Heart left ventricle (tissue), 13 donors: ENCODE data around the gene BHLHE40.

ENCODE experiments used
- POLR2A ChIP-seq, 2 donors: fragments of 450-650 bp; IDR thresholded peaks; one replicate each; pipeline ENCODE4 v1.6.1; 2017; ENCODE audit warnings: antibody characterized with exemption in 2 of 2, mild to moderate bottlenecking in 2 of 2, moderate library complexity in 2 of 2
- TF ChIP-seq, protein P1 (sequence below), 12 donors: fragments of 200-600 bp; sonication (generic) in 4 of 12; IDR thresholded peaks; one replicate each; pipeline versions ENCODE4 v1.5.0 to v1.8.0; 2018 to 2022; ENCODE audit warnings: antibody characterized with exemption in 12 of 12, mild to moderate bottlenecking in 5 of 12
- donor health status: ischemic (EF 13 %, LVEDD 7.1; RV severe dilation, severe dysfunction).
- donor health status: DM: no; HTN: yes; CAD: no.
- donor health status: DM: no; HTN: no; CAD: no.
- donor health status: ischemic (EF 25% LVEDD 6.9; RV normal size, moderate dysfunction).
- donor health status: ischemic (EF 25% LVEDD 5.7; RV mildly dilated, moderate dysfunction).
- donor health status: ischemic (EF 35%, LVEDD 5.7; RV mildly dilated, moderate dysfunction).
- donor health status: nonischemic (EF 11% LVEDD 7.7; RV severe dilation, severe dysfunction).
- donor health status: DM: yes; HTN: yes; CAD: no.
- donor health status: PGD.
- donor health status: ischemic (EF 29% LVEDD 5.4; RV normal size, mild dysfunction).
- donor health status: nonischemic (EF 23%, LVEDD 6.1; RV moderate dilation, normal function).

- TF ChIP-seq, protein P1, sequence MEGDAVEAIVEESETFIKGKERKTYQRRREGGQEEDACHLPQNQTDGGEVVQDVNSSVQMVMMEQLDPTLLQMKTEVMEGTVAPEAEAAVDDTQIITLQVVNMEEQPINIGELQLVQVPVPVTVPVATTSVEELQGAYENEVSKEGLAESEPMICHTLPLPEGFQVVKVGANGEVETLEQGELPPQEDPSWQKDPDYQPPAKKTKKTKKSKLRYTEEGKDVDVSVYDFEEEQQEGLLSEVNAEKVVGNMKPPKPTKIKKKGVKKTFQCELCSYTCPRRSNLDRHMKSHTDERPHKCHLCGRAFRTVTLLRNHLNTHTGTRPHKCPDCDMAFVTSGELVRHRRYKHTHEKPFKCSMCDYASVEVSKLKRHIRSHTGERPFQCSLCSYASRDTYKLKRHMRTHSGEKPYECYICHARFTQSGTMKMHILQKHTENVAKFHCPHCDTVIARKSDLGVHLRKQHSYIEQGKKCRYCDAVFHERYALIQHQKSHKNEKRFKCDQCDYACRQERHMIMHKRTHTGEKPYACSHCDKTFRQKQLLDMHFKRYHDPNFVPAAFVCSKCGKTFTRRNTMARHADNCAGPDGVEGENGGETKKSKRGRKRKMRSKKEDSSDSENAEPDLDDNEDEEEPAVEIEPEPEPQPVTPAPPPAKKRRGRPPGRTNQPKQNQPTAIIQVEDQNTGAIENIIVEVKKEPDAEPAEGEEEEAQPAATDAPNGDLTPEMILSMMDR (IDR thresholded peaks at IDR 0.05): no peak
- no peak for TF ChIP-seq POLR2A (IDR thresholded peaks at IDR 0.05)
Observed at GRCh38 chr3:4992118-4992517, 12.9 kb downstream of the BHLHE40 start.
